Retinal pigment epithelial cell (primary cell): Measurements from ENCODE around the gene TMEM245.

ENCODE experiments used
- DNase-seq: peaks from one replicate; pipeline ENCODE4 v3.0.0-alpha.2; 2010; ENCODE audit warnings: low read depth
- H3K4me3 ChIP-seq: 2 replicates; pipeline ENCODE4 v1.5.1; 2011; ENCODE audit warnings: mild to moderate bottlenecking, low read length, control low read depth, moderate library complexity
- CTCF ChIP-seq: conservative IDR thresholded peaks from 2 replicates; pipeline ENCODE4 v1.5.1; 2011; ENCODE audit warnings: low read depth, low read length, control low read depth, inconsistent platforms

TMEM245 gene

DNA sequence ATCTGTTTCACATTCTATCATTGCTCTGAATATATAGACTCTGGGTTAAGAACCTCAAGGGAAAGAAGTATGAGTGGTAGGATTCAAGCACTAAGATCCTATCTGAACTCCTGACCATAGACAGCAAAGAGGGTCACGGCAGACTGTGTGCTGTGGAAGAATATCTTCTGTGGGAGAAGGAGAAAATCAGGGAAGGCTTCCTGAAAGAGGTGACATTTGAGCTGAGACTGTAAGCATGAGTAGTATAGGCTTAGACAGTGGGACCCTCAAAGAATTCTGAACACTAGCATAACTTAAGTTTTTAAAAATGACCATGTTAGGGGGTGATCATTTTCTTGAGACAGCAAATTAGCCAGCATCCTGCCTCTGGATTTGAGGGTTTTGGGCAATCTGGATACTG is 43.4 kb upstream of the TMEM245 start:
- H3K4me3 ChIP-seq: no peak overlapping the region
- no peak for TF ChIP-seq CTCF
- no peak for DNase-seq

GRCh38 chr9:109162677-109163076 is 42.9 kb upstream of the TMEM245 start:
- TF ChIP-seq CTCF: no peak
- H3K4me3 ChIP-seq: no peak overlapping the region
- DNase-seq: no peak

DNA sequence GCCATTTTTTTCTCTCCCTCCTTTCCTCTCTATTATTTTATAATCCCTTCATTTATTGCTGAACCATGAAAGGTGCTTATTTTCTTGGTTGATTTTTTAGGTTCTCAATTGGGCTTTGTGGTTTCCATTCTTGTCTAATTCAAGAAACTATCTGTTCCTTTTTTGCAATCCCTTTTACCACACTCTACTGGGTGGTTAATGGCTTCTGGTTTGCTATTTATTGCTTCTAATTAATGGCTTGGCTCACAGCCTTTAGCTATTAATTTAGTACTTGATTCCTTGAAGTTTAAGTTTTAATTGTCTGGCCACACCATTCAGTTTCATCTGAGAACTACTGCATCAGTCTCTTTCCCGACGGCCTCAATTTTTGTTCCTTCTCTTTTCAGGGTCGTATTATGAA is 41.7 kb upstream of the TMEM245 start:
- H3K4me3 ChIP-seq: no peak overlapping the region
- TF ChIP-seq CTCF: no peak
- DNase-seq: no peak

DNA sequence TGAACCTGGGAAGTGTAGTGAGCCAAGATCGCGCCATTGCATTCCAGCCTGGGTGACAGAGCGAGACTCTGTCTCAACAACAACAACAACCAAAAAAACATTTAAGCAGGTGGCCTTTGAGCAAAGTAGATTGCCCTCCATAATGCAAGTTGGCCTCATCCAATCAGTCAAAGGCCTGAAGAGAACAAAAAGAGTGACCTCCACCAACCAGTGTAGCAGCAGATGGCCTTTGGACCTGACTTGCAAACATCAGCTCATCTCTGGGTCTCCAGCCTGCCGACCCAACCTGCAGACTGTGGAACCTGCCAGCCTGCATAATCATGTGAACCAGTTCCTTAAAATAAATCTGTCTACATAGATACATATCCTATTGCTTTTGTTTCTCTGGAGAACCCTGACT is 39.8 kb upstream of the TMEM245 start:
- no peak for TF ChIP-seq CTCF
- no peak for DNase-seq
- no peak overlapping the region for H3K4me3 ChIP-seq

DNA sequence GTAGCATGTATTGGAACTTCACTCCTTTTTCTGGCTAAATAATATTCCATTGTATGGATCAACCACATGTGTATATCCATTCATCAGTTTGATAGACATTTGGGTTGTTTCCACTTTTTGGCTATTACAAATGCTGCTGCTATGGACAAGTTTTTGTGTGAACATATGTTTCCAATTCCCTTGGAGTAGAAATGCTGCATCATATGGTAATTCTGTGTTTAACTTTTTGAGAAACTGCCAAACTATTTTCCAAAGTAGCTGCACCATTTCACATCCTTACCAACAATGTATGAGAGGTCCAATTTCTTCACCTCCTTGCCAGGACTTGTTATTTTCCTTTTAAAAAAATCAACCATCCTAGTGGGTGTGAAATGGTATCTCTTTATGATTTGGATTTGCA is 38.9 kb upstream of the TMEM245 start:
- no peak for TF ChIP-seq CTCF
- no peak for DNase-seq

DNA sequence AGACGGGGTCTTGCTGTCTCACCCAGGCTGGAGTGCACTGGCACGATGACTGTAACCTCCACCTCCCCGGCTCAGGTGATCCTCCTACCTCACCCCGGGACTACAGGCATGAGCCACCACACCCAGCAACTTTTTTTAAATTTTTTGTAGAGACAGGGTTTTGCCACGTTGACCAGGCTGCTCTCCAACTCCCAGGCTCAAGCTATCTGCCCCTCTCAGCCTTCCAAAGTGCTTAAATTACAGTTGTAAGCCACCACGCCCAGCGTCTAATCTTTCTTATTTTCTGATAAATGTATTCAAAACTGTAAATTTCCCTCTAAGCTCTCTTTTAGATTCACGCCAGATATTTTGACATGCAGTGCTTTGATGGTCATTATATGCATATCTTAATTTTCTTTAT is 37.0 kb upstream of the TMEM245 start:
- DNase-seq: no peak
- TF ChIP-seq CTCF: no peak
- H3K4me3 ChIP-seq: no peak overlapping the region

More for the DNA sequence above, 38.9 kb upstream of the TMEM245 start:
- H3K4me3 ChIP-seq: no peak overlapping the region

- no peak overlapping the region for H3K4me3 ChIP-seq
- no peak for TF ChIP-seq CTCF
- no peak for DNase-seq
Measured at GRCh38 chr9:109150925-109151545, 31.3 kb upstream of the TMEM245 start.
